Measurements from ENCODE around the gene MRTFB.

DNA sequence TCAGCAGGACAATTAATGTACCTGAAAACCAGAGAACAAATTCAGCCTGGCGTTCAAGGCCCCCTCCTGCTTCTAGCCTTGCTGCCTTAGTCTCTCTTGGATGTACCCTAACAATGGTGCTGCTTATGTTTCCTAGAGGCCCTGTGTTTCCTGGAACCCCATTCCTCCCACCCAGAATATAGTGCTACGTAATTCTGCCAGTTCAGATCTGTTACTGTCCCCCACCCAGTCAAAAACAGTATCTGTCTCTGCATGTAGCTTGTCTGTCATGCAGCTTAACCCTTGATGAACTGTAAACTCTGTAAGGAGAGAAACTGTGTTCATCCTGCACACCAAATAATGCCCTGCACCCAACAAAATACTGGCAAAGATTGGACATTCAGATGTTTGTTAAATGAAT, 6.8 kb downstream of the MRTFB start:
- TF ChIP-seq, protein P1, sequence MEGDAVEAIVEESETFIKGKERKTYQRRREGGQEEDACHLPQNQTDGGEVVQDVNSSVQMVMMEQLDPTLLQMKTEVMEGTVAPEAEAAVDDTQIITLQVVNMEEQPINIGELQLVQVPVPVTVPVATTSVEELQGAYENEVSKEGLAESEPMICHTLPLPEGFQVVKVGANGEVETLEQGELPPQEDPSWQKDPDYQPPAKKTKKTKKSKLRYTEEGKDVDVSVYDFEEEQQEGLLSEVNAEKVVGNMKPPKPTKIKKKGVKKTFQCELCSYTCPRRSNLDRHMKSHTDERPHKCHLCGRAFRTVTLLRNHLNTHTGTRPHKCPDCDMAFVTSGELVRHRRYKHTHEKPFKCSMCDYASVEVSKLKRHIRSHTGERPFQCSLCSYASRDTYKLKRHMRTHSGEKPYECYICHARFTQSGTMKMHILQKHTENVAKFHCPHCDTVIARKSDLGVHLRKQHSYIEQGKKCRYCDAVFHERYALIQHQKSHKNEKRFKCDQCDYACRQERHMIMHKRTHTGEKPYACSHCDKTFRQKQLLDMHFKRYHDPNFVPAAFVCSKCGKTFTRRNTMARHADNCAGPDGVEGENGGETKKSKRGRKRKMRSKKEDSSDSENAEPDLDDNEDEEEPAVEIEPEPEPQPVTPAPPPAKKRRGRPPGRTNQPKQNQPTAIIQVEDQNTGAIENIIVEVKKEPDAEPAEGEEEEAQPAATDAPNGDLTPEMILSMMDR (IDR thresholded peaks at IDR 0.05; ENCODE audit: low read length), result no peak
- TF ChIP-seq EZH2 (optimal IDR thresholded peaks at IDR 0.05; ENCODE audit: low read depth, low read length), result no peak
